HG02885 (cell line): ENCODE results near the gene COX6A2.

Source experiments
- ATAC-seq: cut with Tn5 transposase; IDR thresholded peaks from one replicate; pipeline ENCODE4 v1.9.1; 2021; ENCODE audit warnings: mild to moderate bottlenecking; ENCODE audit not compliant: unreplicated experiment, poor library complexity

Gene COX6A2

GRCh38 chr16:31428279-31428597 lies at the start of gene COX6A2:
Gene COX6A2 (minus strand): TSS chr16:31428360. CDS start chr16:31428325, 35 bp downstream.
- no peak for ATAC-seq

- peak; percentile 22 for ATAC-seq
Observed at GRCh38 chr16:31477220-31478216, 49.4 kb upstream of the COX6A2 start.

GRCh38 chr16:31476303-31477219 lies 48.4 kb upstream of the COX6A2 start:
- peak; percentile 59 for ATAC-seq

GRCh38 chr16:31475946-31476302 lies 47.8 kb upstream of the COX6A2 start:
- no peak for ATAC-seq

- no peak for ATAC-seq
Observed at GRCh38 chr16:31474773-31475738, 46.9 kb upstream of the COX6A2 start.

- ATAC-seq = no peak
Observed at GRCh38 chr16:31474173-31474714, 46.1 kb upstream of the COX6A2 start.

GRCh38 chr16:31473264-31473984 lies 45.3 kb upstream of the COX6A2 start:
- no peak for ATAC-seq

- ATAC-seq = peak; percentile 58
Observed at GRCh38 chr16:31472709-31473203, 44.6 kb upstream of the COX6A2 start.

GRCh38 chr16:31471875-31472708 lies 43.9 kb upstream of the COX6A2 start, which contains the start of gene TGFB1I1:
Gene TGFB1I1 (plus strand): TSS chr16:31472152. CDS start chr16:31472189, 37 bp downstream.
- ATAC-seq = no peak

GRCh38 chr16:31471241-31471874 lies 43.2 kb upstream of the COX6A2 start:
- ATAC-seq = no peak

GRCh38 chr16:31470615-31471014 lies 42.5 kb upstream of the COX6A2 start:
- no peak for ATAC-seq

- no peak for ATAC-seq
Observed at GRCh38 chr16:31467858-31468257, 39.7 kb upstream of the COX6A2 start.

- ATAC-seq = peak; percentile 55
Observed at GRCh38 chr16:31467151-31467773, 39.1 kb upstream of the COX6A2 start.

GRCh38 chr16:31466381-31466841 lies 38.3 kb upstream of the COX6A2 start:
- no peak for ATAC-seq

- no peak for ATAC-seq
Observed at GRCh38 chr16:31465788-31466370, 37.7 kb upstream of the COX6A2 start.

GRCh38 chr16:31464781-31465260 lies 36.7 kb upstream of the COX6A2 start:
- ATAC-seq = no peak
